Activated naive CD8-positive, alpha-beta T cell treated with anti-CD3 and anti-CD28 coated beads, Interleukin-2, amount 50 U/mL, for 16 hours (primary cell): ENCODE data around the gene PARP11.

Source experiments
- DNase-seq: peaks from one replicate; pipeline ENCODE4 v3.0.0-alpha.2; 2020; ENCODE audit warnings: low read depth, low spot score

Gene PARP11

DNA sequence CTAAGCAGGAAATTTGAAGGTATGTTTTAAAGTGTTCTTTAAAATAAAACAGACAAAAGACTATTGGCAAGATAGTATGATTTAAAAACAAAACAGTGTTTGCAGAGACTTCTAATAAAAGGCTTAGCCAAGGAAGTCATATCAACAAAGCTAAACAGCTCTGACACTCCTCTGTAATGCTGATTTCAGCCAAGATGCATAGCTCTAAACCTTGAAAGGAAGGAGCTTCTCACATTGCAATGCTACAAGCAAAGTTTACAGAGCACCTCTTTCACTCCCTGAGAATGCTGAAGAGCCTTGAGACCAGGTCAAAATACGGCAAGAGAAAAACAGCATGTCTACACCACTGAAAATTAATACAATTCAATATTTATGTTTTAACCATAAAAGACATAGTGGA is 51.8 kb downstream of the PARP11 start:
- DNase-seq, result no peak

DNA sequence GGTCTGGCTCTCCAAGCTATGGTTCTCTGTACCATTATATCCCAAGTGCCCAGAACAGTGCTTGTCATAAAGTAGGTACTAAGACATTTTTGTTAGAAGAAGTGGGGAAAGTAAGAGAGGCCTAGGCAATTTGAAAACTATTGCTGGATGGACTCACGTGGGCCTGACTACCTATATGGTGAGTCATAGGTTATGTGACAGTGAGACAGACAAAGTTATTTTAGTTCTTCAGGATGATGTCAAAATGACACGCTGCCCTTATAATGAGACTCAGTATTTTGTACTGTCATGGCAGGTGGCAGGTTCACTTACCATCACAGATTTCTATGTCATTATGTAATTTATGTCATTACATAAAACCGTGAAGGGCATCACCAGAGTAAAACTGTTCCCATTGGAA is 53.1 kb downstream of the PARP11 start:
- no peak for DNase-seq

DNA sequence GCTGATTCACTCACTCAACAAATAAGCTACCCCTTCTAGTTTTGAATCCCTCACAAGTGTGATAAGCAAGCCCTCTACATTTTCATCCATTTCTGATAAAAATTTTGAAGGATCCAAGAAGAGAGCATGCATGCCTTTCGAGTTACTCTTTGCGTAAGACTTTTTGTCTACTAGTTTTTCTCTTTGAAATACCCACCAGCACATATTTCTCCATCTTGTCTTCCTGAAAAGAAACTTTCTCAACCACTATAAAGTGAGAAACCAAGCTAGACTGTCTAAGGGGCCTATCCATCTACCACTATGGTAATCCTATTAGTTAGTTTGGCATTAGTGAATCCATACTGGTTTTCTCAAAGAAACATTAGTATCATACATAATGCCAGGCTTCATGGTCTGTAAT is 56.9 kb downstream of the PARP11 start:
- no peak for DNase-seq

DNA sequence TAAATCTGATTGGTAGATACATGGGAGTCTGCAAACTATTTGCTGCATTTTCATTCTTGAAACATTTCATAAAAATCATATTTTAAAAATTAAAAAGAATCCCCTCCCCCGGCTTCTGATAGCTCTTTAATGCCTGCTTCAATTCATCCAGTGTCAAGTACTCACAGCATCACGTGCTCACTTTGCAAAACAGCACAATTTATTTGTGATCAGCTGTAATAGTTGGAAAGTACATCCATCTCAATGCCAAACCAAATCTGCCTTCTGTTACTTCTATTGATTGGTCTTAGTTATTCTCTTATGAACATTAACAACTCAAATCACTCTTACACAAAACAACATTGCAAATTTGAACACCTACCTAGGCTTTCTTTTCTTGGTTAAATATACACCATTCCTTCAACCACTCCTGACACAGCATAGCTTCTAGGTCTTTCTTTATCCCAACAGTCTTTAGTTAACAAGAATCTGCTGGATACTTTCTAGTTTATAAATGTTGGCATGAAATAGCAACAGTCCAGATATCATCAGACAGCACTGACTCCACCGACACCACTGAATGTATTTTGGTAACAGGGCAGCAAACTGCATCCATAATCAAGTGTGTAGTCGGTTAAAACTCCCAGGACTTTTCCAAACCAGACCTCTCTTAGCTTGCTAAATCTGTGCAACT is 58.0 kb downstream of the PARP11 start:
- no peak for DNase-seq

DNA sequence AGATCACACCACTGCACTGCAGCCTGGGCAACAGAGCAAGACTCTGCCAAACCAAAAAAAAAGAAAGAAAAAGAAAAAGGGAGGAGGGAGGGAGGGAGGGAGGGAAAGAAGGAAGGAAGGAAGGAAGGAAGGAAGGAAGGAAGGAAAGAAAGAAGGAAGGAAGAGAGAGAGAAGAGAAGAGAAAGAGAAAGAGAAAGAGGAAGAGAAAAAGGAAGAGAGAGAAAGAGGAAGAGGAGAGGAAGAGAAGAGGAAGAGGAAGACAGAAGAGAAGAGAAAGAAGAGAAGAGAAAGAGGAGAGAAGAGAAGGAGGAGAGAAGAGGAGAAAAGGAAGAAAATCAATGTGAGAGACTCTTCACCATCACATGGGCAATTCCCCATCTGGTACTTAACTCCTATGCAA is 62.7 kb downstream of the PARP11 start:
- DNase-seq, result no peak

DNA sequence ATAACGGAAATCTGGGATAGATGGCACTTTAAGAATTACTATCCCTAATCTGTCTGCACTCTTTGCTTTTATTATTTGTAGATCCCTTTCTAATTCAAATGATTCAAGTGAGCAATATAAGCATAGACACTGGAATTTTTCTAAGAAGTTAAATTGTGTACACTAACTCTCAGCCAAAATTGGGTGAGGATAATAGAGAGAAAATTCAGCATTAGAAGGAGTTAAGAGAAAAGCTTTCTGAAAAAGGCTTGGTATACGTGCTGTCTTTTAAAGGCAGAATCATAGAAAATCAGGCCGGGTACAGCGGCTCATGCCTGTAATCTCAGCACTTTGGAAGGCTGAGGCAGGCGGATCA is 63.2 kb downstream of the PARP11 start:
- no peak for DNase-seq

DNA sequence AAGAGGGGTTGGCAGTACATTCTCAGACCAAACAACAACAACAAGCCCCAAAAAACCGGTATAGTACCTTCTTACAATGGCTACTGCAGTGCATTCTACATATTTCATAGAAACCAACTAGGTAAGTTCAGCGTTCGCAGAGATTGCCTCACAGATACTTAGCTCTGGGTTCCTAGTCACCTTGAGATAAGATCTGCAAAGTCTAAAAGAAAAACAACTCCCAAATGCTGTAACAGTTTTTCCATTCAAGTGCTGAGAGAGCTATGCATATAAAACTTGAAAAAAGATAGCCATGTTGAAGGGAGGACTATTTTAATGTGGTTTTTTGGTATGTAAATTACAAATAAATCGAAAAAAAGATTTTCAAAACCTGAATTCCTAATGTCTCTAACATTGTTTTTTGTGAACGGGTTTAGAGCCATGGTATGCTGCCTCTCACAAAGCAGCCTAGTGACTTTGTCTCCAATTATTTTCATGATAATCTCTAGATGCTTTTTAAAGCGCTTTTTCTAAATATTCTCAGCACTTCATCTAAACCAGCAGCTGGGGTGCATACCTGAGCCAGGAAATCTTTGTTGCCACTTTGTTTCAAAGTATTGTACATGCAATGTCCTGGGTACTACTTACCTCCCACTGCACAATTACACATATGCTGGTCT is 63.7 kb downstream of the PARP11 start:
- no peak for DNase-seq

DNA sequence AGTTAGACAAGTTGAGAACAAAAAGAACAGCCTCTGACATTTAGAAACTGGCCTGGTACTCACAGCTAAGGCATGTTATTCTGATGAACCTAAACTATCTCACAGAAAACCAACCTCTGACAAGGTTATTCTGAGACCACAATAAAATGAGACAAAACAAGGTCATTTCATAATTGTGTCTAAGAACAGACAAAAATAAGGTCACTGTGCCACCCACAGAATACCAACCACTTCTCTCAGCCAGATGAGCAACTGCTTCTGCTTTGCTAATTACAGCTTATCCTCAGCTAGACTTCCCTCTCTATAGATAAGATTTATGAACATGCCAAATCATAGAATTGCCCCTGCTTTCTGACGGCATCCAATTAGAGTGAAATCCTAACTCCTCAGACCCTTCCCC is 68.1 kb downstream of the PARP11 start:
- DNase-seq, result no peak

DNA sequence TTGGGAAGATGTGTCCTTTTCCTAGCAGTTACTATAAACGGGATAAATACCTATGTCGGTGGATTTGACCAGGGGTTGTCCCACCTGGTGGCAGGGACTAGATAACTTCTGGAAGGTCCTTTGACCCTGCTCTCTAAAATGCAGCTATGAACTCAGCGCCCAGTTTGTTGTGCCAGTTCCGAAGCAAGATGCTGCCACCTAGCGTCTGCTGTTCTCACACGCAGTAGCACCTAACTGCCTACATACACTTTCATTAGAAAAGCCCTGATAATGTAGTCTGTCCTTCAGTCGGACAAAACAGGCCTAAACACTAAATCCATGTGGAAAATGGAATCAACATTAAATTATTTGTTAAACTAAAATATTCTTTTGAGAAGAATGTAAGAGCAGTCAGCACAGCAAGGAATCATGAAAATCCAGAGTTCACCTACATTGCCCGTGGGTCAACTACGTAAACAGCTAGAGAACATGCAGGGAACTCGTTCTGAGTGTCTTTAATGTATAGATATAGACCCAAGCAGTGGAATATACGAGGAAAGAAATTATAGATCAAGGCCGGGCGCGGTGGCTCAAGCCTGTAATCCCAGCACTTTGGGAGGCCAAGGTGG is 69.2 kb downstream of the PARP11 start:
- DNase-seq, result peak; percentile 47

DNA sequence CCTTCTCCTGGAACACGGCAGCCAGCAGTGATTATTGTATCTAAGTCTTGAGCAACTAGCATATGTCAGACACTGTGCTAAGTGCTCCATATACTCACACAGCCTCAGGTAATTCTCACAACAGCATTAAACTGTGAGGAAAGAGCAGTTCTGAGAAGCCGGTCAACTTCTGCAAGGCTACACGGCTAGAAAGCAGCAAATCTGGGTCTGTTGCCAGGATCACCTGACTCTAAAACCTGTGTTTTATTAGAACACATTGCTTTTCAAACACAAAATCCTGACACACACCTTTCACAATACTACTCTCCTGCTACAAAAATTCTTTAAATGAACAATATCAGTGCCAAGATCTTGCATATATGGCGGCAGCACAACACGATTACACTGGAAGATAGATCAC is 70.5 kb downstream of the PARP11 start:
- DNase-seq, result no peak

DNA sequence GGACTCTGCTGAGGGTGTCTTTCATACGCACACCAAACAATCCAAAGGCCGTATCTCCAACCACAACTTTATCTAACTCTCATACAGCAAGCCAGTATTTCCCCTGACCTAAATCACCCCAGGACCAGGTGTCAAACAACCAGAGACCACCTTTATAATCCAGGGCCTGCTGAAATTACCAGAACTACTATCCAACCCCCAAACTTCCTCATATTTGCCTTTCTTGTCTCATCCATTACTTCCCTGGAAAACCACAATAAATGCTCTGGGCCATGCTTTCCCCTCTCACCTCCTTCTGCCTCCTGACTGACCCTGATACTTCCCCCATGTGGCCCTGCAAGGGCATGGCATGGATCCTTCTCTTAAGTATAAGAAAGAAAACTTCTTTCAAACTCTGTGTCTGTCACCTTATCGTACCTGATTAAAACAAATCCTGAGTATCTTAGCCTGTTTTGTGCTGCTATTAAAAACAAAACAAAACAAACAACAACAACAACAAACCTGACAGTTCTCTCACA is 75.6 kb downstream of the PARP11 start:
- no peak for DNase-seq

DNA sequence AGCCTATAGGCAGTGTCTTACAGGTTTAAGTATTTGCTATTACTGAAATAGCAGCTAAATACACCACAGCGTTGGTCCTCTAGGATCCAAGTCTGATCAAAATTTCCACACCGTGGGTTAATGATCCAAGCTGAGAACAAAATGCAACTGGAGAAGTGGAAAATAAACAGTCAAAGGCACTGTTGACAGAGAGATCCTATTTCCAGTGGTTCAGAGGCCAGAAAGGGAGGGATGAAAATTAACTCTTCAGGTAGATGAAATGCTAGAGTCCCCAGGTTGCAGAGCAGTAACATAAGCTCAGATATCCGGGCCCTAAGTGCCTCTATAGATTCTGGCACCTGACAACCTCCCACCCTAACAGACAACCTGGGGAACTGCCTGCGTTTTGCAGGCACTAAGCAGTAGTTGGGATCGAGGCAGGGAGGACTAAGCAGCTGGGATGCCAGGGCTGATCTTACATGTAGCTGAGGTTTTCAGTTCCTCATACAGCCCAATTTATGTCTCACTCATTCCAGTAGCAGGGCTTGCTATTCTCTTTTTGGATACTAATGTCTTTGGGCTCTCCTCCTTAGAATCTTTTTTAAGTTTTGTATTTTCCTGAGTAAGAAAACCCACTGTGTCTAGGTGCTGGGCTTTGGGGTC is 77.6 kb downstream of the PARP11 start:
- no peak for DNase-seq

DNA sequence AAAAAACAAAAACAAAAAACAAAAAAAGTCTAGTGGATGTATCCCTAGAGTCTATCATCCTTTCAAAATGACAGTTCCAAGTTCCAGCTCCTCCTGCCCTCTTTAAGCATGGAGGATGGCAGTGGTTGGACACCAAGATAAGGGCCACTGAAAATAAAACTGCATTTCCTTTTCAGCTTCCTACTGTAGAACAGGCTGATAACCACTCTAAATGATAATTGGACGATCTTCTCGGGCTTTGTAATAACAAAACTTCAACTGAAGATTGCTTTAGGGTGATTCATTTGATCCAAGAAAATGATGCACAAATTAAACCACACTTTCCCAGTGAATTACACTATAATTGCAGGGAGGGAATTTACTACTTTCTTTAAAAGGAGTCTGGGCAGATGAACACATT is 78.1 kb downstream of the PARP11 start:
- no peak for DNase-seq

DNA sequence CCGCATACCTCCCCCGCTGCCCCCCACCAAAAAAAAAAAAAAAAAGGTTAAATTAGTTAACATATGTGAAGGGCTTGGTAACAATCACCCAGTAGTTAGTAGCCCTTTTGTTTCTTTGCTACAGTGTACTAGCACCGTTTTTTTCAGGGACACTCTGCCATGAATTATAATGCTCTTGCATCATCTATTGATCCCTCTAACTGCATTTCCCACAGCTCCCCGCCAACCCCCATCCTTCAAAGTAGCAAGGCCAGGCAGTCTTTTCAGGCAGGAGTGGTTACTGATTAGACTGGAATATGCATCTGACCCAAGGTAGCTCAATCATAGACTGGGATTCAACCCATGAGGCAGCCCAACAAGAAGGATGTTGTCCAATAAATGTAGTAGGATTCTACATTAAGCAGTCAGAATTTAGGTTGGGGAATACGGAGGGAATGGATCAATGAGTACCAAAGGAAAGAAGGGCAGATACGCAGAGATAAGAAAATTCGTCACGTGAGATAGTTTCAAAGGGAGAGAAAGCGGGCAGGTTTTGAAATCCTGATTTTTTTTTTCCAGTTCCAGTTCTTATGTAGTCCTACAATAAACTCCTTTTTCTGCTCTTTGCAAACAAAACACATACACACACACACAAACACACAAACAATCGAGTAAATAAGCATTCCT is 80.4 kb downstream of the PARP11 start:
- no peak for DNase-seq

DNA sequence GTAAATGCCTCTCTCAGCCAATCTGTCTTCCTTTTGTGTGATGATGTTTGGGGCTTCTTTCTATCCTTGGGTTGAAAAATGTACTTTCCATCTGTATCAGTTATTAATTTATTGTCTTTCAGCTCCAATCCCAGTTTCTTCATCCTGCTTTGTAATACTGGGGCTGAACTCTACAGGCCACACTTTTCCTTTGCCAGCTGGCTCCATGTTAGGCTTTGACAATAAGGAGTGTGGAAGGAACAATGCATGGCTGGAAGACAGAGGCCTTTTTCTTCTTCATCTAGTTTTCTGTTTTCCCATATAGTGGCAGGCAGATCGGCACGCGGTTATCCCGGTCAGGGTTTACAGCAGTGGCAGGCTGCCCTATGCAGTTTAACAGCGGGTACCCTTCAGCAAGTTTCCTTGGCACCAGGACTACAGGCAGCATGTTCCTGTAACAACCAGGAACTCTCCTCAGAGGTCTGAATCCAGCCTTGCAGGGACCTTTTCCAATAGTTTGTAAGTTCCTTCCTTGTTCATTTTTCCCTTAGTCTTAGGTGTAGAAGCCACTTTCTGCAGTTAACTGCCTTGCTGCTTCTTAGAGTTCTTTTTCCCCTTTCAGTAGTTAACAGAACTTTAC is 81.8 kb downstream of the PARP11 start:
- DNase-seq, result no peak

DNA sequence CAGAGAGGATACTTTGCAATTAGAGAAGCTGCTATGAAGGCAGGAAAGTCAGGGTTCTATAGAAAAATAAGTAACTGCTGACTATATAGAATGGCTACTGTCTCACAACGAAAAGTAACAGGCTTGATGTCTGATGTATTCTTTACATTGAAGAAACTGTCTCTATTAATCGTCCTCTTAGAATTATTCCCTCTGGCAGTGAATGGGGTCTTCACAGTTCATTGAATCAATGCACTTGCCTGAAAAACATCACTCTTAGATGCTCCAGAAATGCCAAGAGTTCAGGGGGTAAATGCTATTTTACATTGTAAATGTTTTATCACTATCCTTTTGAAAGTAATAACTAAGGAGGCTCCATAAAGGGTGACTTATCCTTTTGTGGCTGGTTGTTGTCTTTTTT is 82.6 kb downstream of the PARP11 start:
- no peak for DNase-seq

DNA sequence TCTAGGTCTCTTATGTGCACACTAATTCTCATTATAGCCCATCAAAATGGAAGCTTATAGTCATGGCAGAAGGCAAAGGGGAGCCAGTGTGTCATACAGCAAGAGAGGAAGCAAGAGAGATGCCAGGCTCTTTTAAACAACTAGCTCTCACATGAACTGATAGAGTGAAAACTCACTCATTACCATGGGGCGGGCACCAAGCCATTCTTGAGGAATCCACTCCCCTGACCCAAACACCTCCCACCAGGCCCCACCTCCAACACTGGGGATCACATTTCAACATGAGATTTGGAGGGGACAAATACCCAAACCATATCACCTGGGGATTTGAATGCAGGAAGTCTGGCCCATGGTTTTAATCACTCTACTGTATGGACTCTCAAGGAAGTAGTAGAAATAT is 83.4 kb downstream of the PARP11 start:
- DNase-seq, result no peak

DNA sequence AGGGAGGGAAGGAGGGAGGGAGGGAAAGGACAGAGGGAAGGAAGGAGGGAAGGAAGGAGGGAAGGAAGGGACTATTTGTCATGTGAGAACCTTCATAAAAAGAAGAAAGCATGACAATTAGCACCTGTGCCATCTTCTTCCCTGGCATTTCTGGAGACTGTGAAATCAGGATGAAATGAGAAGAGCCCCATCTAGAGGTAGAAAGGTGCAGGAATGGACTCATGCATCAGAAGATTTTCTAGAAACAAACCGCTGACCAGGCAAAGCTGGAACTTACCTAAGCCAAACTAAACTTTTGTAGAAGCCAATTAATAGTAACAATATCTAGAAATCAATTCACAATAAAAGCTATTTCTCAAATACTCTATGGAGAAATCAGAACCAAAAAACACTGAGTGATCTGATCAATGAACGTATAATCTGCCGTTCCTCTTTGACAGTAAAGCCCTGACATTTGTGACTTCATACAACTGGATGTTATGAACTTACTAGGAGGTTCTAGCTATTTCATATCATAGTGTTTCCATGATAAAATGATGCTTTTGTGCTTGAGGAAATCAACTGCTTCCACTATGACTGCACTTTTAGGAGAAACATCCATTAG is 95.9 kb downstream of the PARP11 start:
- DNase-seq, result no peak

DNA sequence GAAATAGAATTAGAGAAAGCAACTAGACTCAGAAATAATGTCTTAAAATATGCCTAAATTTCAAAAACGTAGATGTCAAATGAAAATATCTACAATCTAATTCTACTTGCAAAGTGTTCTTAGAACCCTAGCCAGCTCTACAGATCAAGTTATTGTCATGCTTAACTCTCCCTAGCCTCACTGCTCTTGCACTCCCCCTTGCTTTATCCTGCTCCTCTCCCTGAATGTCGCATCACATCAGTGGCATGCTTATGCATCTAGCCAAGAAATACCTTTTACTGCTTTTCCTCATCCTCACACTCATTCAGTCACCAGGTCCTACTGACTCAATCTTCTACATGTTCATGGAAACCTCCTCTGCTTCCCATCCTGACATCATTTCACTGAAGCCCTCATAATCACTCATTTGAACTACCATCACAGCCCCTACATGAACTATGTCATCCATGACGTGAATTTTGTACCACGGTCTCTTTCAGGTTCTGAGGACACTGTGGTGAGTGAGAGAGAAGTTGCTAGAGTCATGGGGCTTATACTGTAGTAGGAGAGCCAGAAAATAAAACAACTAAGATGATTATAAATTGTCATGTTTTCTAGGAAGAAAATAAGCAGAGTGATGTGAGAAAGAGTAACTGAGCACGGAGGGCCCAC is 97.7 kb downstream of the PARP11 start:
- no peak for DNase-seq

DNA sequence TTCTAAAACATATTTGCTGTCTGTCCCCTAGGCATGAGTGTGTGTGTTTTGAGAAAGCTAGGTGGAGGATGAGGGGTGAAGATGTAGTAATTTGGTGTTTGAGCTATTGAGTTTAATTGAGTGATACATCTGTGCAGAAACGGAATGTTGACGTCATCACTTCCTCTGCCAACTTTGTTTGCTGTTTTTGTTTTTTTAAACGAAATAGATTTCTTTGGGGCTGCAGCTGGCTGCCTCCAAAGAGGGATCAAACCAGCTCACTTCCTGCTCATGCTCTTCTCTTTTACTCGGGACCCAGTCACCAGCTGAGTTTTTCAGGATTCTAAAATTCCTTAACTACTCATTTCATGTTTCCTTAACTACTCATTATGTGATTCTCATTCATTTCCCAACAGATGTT is 100.8 kb downstream of the PARP11 start:
- no peak for DNase-seq

DNA sequence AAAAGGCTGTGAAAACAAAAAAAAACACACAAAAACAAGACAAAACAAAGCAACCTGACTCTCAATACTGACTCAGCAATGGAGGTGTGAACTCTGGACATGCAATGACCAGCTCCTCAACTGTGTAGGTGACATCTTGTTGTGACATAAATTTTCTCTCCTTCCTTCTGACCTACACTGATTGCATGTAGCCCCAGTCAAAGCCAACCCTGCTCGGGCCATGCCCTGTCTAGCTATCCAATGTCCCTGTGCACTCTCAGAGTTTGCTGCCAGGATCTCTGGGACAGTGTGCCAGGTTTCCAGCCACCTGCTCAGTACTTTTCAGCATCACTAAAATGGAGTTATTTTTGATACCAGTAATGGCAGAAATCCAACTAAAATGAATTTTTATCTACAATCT is 101.3 kb downstream of the PARP11 start:
- DNase-seq, result no peak
